Fibroblast of skin of left quadriceps (primary cell): ENCODE results near the gene KCNJ6.

Experiments used
- DNase-seq, 2 experiments: peaks; one replicate each; pipeline ENCODE4 v3.0.0-alpha.2; 2013; ENCODE audit warnings: low read depth in 2 of 2

Gene KCNJ6

GRCh38 chr21:37821092-37821491 is 95.2 kb downstream of the KCNJ6 start:
- DNase-seq = no peak

GRCh38 chr21:37819372-37819771 is 96.9 kb downstream of the KCNJ6 start:
- DNase-seq = no peak

- no peak for DNase-seq
Measured at GRCh38 chr21:37817242-37817641, 99.0 kb downstream of the KCNJ6 start.

GRCh38 chr21:37815893-37816292 is 100.4 kb downstream of the KCNJ6 start:
- DNase-seq = no peak

GRCh38 chr21:37811711-37812110 is 104.5 kb downstream of the KCNJ6 start:
- peak in 1 of 2 experiments; percentile 23 for DNase-seq

- no peak for DNase-seq
Measured at GRCh38 chr21:37808261-37808660, 108.0 kb downstream of the KCNJ6 start.

- DNase-seq = no peak
Measured at GRCh38 chr21:37805266-37805665, 111.0 kb downstream of the KCNJ6 start.

- no peak for DNase-seq
Measured at GRCh38 chr21:37804001-37804400, 112.3 kb downstream of the KCNJ6 start.

GRCh38 chr21:37803101-37803651 is 113.1 kb downstream of the KCNJ6 start:
- DNase-seq = no peak

GRCh38 chr21:37800456-37801061 is 115.7 kb downstream of the KCNJ6 start:
- peak in 1 of 2 experiments; percentile 23 for DNase-seq

- DNase-seq = no peak
Measured at GRCh38 chr21:37800057-37800455, 116.2 kb downstream of the KCNJ6 start.

GRCh38 chr21:37799211-37800056 is 116.8 kb downstream of the KCNJ6 start:
- DNase-seq = peak; percentile 44

- DNase-seq = no peak
Measured at GRCh38 chr21:37797403-37797802, 118.9 kb downstream of the KCNJ6 start.

GRCh38 chr21:37796011-37796410 is 120.2 kb downstream of the KCNJ6 start:
- DNase-seq = no peak

GRCh38 chr21:37793660-37794059 is 122.6 kb downstream of the KCNJ6 start:
- no peak for DNase-seq

GRCh38 chr21:37792046-37792445 is 124.2 kb downstream of the KCNJ6 start:
- DNase-seq = no peak

GRCh38 chr21:37790905-37791304 is 125.4 kb downstream of the KCNJ6 start:
- DNase-seq = no peak

GRCh38 chr21:37788503-37788902 is 127.8 kb downstream of the KCNJ6 start:
- no peak for DNase-seq

GRCh38 chr21:37787456-37787855 is 128.8 kb downstream of the KCNJ6 start:
- peak; percentile 77 to 81 for DNase-seq

GRCh38 chr21:37784591-37785318 is 131.5 kb downstream of the KCNJ6 start:
- DNase-seq = no peak

- no peak for DNase-seq
Measured at GRCh38 chr21:37783016-37783415, 133.2 kb downstream of the KCNJ6 start.
